Activated naive CD4-positive, alpha-beta T cell treated with Interleukin-2 at 50 U/mL for 16 hours (primary cell): ENCODE measurements around the gene NRL.

ENCODE experiments used
- DNase-seq: peaks from one replicate; pipeline ENCODE4 v3.0.0-alpha.2; 2020

The NRL gene

GRCh38 chr14:24098927-24099813 is 15.6 kb downstream of the NRL start:
- no peak for DNase-seq

- no peak for DNase-seq
Observed at GRCh38 chr14:24098229-24098926, 16.4 kb downstream of the NRL start.

GRCh38 chr14:24096545-24097181 is 18.1 kb downstream of the NRL start:
- DNase-seq, result no peak

- peak; percentile 76 for DNase-seq
Observed at GRCh38 chr14:24095271-24096068, 19.3 kb downstream of the NRL start.

GRCh38 chr14:24094841-24095270 is 19.9 kb downstream of the NRL start:
- DNase-seq, result peak; percentile 23

GRCh38 chr14:24093901-24094840 is 20.6 kb downstream of the NRL start, which contains the start of gene PCK2:
PCK2 (plus strand) TSS chr14:24094311; CDS start chr14:24094406, 95 bp downstream.
- DNase-seq, result peak; percentile 91

GRCh38 chr14:24093207-24093900 is 21.4 kb downstream of the NRL start:
- no peak for DNase-seq

- no peak for DNase-seq
Observed at GRCh38 chr14:24092505-24093206, 22.1 kb downstream of the NRL start.

GRCh38 chr14:24092110-24092504 is 22.6 kb downstream of the NRL start:
- DNase-seq, result no peak

- DNase-seq, result no peak
Observed at GRCh38 chr14:24089890-24090289, 24.9 kb downstream of the NRL start.

GRCh38 chr14:24088095-24088494 is 26.7 kb downstream of the NRL start:
- DNase-seq, result no peak

- DNase-seq, result no peak
Observed at GRCh38 chr14:24087004-24087403, 27.7 kb downstream of the NRL start.

- DNase-seq, result no peak
Observed at GRCh38 chr14:24086193-24086955, 28.4 kb downstream of the NRL start.

GRCh38 chr14:24085215-24085614 is 29.5 kb downstream of the NRL start:
- no peak for DNase-seq

GRCh38 chr14:24084440-24084839 is 30.3 kb downstream of the NRL start:
- DNase-seq, result no peak

GRCh38 chr14:24083462-24083861 is 31.3 kb downstream of the NRL start:
- DNase-seq, result no peak

- DNase-seq, result no peak
Observed at GRCh38 chr14:24082411-24083080, 32.2 kb downstream of the NRL start.

- DNase-seq, result no peak
Observed at GRCh38 chr14:24081739-24082211, 33.0 kb downstream of the NRL start.
